Endothelial cell of umbilical vein (primary cell): ENCODE measurements around the gene PSMD9.

Experiments
- CTCF ChIP-seq, 2 donors: IDR thresholded peaks; 1 replicate in 1 of 2; 2 replicates in 1 of 2; pipeline ENCODE4 v1.5.1; 2011; ENCODE audit warnings: low read length in 2 of 2, mild to moderate bottlenecking in 2 of 2, moderate library complexity in 2 of 2, control low read depth in 1 of 2, inconsistent platforms in 1 of 2, low read depth in 1 of 2; ENCODE audit not compliant: insufficient read depth in 1 of 2; ENCODE audit errors: extremely low read depth in 1 of 2
- POLR2A ChIP-seq: IDR thresholded peaks from 2 replicates; pipeline ENCODE4 v1.6.1; 2012; ENCODE audit warnings: low read depth, mild to moderate bottlenecking, control low read depth, low read length
- POLR2AphosphoS5 ChIP-seq: IDR thresholded peaks from 2 replicates; pipeline ENCODE4 v1.6.1; 2012; ENCODE audit warnings: low read depth, mild to moderate bottlenecking, control low read depth, low read length, moderate library complexity; ENCODE audit not compliant: insufficient read depth

- TF ChIP-seq CTCF (IDR thresholded peaks at IDR 0.05; ENCODE audit: extremely low read depth in 1 of 2, insufficient read depth in 1 of 2, low read depth in 1 of 2, low read length in 2 of 2), result no peak
- no peak for TF ChIP-seq POLR2A
- no peak for TF ChIP-seq POLR2AphosphoS5
These were observed 14.5 kb upstream of the PSMD9 start for GRCh38 chr12:121874071-121874470.
